ENCODE results near the gene ECM2.

Gene ECM2

GRCh38 chr9:92496396-92497176 is 39.2 kb downstream of the ECM2 start:
- no peak for DNase-seq (ENCODE audit: low spot score)
- TF ChIP-seq, protein P1, sequence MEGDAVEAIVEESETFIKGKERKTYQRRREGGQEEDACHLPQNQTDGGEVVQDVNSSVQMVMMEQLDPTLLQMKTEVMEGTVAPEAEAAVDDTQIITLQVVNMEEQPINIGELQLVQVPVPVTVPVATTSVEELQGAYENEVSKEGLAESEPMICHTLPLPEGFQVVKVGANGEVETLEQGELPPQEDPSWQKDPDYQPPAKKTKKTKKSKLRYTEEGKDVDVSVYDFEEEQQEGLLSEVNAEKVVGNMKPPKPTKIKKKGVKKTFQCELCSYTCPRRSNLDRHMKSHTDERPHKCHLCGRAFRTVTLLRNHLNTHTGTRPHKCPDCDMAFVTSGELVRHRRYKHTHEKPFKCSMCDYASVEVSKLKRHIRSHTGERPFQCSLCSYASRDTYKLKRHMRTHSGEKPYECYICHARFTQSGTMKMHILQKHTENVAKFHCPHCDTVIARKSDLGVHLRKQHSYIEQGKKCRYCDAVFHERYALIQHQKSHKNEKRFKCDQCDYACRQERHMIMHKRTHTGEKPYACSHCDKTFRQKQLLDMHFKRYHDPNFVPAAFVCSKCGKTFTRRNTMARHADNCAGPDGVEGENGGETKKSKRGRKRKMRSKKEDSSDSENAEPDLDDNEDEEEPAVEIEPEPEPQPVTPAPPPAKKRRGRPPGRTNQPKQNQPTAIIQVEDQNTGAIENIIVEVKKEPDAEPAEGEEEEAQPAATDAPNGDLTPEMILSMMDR (IDR thresholded peaks at IDR 0.05; ENCODE audit: extremely low read depth, missing control alignments): no peak

- DNase-seq (ENCODE audit: low spot score): no peak
- TF ChIP-seq, protein P1 (IDR thresholded peaks at IDR 0.05; ENCODE audit: extremely low read depth, missing control alignments): no peak
Observed at GRCh38 chr9:92494856-92495255, 40.9 kb downstream of the ECM2 start.

DNA sequence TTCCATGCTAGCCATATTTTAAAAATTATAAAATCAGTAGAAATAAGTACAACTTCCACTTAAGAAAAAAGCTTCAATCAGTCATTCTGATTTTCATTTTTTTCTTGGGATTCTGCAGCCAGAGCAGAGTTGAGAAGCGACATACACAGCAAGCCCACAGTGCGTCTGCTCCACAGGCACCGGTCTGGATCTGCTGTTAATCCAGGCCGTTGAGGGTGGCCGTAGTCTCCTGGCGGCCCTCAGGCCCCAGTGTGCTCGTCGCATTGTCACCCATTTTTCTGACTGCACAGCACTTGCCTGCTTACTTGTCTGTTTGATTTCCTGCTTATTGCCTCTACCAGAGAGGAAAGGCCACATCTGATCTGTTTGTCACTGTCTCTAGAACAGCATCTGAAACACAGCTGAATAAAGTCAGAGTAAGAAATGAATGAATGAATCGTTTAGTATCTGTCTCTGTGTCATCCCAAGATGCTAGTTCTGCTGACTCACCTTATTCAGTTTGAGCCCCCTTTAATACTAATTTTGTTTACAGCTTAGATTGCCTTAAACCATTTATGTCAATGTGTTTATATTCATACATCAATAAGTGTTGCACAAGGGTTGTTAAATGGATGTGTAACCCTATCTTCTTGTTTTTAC is 41.9 kb downstream of the ECM2 start:
- DNase-seq (ENCODE audit: low spot score): no peak
- TF ChIP-seq, protein P1 (IDR thresholded peaks at IDR 0.05; ENCODE audit: extremely low read depth, missing control alignments): no peak

DNA sequence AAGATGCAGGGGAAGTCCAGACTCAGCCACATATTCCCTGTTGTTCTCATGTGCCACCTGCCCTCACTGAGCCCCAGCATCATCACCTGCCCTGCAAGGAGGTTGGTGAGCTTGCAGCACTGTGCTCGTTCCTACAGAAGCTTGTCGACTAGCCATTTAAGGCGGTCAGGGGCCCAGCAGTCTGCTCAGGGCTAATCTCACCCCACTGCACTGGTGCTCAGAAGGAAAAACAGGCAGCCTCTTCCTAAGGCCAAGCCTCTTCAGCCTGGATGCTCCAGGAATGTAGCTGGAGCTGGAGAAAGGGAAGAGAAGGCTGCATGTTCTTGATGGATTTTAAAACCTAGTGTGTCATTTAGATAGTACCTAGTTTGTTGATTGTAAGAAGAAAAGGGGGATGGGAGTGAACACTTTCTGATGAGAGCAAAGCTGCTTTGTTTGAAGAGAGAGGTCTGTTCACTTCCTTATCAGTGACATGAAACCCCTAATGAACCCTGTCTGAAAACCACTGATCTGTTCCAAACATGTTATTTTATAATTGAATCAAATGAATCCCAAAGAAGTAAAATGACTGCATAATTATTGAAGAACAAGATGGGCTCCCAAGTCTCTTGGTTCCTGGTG is 42.9 kb downstream of the ECM2 start:
- DNase-seq (ENCODE audit: low spot score): no peak
- TF ChIP-seq, protein P1 (IDR thresholded peaks at IDR 0.05; ENCODE audit: extremely low read depth, missing control alignments): no peak

DNA sequence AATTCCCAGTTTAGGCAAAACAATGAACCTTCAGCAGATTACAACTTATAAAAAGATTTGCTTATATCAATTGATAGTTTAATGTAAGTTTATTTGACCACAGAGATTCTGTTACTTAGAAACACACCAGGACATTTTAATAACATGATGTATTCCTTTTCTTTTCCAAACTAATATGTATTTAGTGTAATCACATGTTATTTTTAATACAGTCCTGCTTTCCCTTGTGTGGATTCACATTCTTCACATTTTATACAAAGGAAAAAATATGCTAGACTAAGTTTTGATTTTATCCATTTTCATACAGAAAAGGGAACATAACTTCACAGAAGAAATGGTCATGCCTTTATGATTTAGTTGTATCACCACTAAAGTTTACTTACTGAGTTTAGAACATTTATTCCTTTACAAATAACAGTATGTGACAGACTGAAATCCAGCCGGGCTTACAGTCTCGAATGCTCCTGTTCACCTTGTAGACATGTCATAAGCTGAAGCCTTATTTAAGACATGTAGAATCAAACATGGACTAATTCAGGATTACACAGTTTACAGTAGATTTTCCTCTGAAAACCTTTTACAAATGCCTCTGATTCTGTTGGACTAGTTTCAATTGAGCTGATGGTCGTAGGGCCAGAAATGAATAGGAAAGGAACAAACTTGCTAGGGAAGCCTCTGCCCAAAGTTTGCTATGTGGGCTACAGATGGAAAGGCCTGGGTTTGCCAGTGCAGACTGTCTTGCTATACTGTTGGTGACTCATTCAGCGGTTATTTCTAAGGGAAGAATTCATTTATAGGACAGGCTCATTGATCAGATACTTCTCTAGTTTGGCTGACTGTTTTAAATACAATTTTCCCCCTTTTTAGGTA is 46.9 kb downstream of the ECM2 start:
- TF ChIP-seq, protein P1 (IDR thresholded peaks at IDR 0.05; ENCODE audit: extremely low read depth, missing control alignments): no peak
- DNase-seq (ENCODE audit: low spot score): no peak

DNA sequence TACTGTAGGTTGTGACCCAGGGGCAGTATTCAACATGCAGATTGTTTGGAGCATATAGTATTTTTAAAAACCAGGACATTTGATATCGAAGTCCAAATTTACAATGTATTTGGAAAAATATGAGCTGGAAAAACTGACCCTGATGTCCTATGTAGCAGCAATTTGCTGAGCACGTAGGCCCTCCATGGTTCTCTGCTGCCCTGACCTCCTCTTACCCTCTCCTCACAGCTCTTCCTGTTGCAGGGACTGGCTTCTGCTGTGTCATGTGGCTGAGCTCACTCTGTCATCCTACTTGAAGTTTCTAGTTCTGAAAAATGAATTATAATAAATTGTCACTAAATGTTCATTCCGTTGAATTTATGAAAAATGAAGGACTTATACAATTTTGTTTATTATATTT is 49.4 kb downstream of the ECM2 start:
- TF ChIP-seq, protein P1 (IDR thresholded peaks at IDR 0.05; ENCODE audit: extremely low read depth, missing control alignments): no peak
- no peak for DNase-seq (ENCODE audit: low spot score)

All from GM20000 (cell line).